ENCODE data around the gene RAPSN. TPM values are rescaled to one million over a fixed set of nuclear protein-coding genes. Genes with fewer than 3 reads are reported as not detected.
A peak's percentile ranks its signal among the peaks of the same experiment; 100 is the strongest.

RAPSN gene
- total RNA-seq, 6 donors from 2014 or later, result 0.30 to 1.1 (median 1.0) TPM; not detected in 3

DNA sequence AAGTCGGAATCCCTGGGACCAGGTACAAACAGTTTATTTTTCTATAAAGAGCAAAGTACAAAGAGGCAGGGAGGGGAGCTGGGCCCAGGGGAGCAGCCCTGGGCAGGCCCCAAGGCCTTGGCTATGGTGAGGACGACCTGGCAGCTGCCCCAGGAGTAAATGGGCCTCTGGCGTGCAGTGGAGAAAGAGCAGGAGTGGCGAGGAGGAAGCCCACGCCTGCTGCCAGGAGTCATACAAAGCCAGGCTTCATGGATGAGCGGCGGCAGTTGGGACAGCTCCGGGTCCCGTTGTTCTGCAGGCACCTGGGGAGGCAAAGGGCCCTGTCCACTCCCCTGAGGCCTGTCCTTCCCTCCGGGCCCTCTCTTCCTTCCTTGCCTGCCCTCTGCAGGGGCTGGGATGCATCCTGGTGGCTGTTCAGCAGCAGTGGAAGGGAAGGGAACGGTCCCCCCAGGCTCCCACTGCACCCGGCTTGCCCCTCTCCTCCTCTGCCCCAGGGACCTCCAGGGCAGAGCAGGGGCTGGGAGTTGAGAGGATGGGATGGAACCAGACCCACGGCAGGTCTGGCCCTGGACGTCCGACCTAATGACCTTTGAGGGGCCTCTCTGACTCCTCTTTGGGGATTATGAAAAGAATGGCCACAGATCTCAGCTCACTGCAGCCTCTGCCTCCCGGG lies 11.1 kb downstream of the RAPSN start:
- peak in 1 of 2 donors; percentile 8 for ATAC-seq (ENCODE audit: low FRiP score in 2 of 2)
- H3K4me1 ChIP-seq, result no peaks in the 10 kb centered on the region

GRCh38 chr11:47437218-47437745 lies 11.7 kb downstream of the RAPSN start:
- H3K27ac ChIP-seq, result no peak overlapping the region

More for the DNA sequence above, 11.1 kb downstream of the RAPSN start:
- WGBS, 2 donors, result 60 to 83% methylated on average over 11 to 16 of the region's 16 CpGs
- no peaks in the 10 kb centered on the region for H3K27me3 ChIP-seq
- no peak overlapping the region for H3K27ac ChIP-seq
- DNase-seq, result peak in 1 of 2 donors; percentile 58
- TF ChIP-seq EP300 (IDR thresholded peaks at IDR 0.05), result no peak
- no peak for TF ChIP-seq POLR2A (IDR thresholded peaks at IDR 0.05)
- TF ChIP-seq, protein P1, sequence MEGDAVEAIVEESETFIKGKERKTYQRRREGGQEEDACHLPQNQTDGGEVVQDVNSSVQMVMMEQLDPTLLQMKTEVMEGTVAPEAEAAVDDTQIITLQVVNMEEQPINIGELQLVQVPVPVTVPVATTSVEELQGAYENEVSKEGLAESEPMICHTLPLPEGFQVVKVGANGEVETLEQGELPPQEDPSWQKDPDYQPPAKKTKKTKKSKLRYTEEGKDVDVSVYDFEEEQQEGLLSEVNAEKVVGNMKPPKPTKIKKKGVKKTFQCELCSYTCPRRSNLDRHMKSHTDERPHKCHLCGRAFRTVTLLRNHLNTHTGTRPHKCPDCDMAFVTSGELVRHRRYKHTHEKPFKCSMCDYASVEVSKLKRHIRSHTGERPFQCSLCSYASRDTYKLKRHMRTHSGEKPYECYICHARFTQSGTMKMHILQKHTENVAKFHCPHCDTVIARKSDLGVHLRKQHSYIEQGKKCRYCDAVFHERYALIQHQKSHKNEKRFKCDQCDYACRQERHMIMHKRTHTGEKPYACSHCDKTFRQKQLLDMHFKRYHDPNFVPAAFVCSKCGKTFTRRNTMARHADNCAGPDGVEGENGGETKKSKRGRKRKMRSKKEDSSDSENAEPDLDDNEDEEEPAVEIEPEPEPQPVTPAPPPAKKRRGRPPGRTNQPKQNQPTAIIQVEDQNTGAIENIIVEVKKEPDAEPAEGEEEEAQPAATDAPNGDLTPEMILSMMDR (IDR thresholded peaks at IDR 0.05), result no peak
- no peak for TF ChIP-seq POLR2AphosphoS5 (IDR thresholded peaks at IDR 0.05)
- no peaks in the 10 kb centered on the region for H3K36me3 ChIP-seq
- no peak overlapping the region for H3K4me3 ChIP-seq
- H3K9me3 ChIP-seq, result no peaks in the 10 kb centered on the region

GRCh38 chr11:47436726-47437125 lies 12.2 kb downstream of the RAPSN start:
- no peak for ATAC-seq (ENCODE audit: low FRiP score in 2 of 2)
- no peak for TF ChIP-seq POLR2A (IDR thresholded peaks at IDR 0.05)
- TF ChIP-seq, protein P1 (IDR thresholded peaks at IDR 0.05), result no peak
- TF ChIP-seq POLR2AphosphoS5 (IDR thresholded peaks at IDR 0.05), result no peak
- TF ChIP-seq EP300 (IDR thresholded peaks at IDR 0.05), result no peak
- 97 to 98% methylated on average over 3 of the region's 3 CpGs for WGBS, 2 donors

More at GRCh38 chr11:47437218-47437745, 11.7 kb downstream of the RAPSN start:
- ATAC-seq (ENCODE audit: low FRiP score in 2 of 2), result peak in 1 of 2 donors; percentile 4
- Histone ChIP-seq H3K27me3 (no peaks in the 10 kb centered on the region), H3K4me1 (no peaks in the 10 kb centered on the region), H3K36me3 (no peaks in the 10 kb centered on the region), H3K9me3 (no peaks in the 10 kb centered on the region), H3K4me3 (no peak overlapping the region)
- no peak for TF ChIP-seq EP300 (IDR thresholded peaks at IDR 0.05)
- TF ChIP-seq, protein P1 (IDR thresholded peaks at IDR 0.05), result no peak
- TF ChIP-seq POLR2AphosphoS5 (IDR thresholded peaks at IDR 0.05), result no peak
- no peak for TF ChIP-seq POLR2A (IDR thresholded peaks at IDR 0.05)
- no peak for DNase-seq
- 84 to 87% methylated on average over 11 of the region's 11 CpGs for WGBS, 2 donors

DNA sequence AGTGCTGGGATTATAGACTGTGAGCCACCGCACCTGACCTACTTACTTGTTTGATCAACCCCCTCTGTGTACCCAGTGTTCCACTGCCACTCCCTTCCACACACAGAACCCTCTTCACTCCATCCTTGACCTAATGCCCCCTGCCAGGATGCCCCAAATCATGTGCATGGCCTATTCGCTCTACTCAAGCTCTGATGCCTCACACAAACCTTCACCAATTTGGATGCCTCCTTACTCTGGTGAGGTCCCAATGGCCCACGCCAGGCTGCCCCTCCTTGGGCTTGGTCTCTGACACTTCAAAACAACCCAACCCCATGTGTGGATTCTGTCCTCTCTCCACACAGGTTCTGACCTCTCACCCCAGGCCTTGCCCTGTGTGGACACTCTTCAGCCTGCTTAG lies 13.2 kb downstream of the RAPSN start:
- Histone ChIP-seq H3K27me3 (no peaks in the 10 kb centered on the region), H3K9me3 (no peaks in the 10 kb centered on the region), H3K27ac (no peak overlapping the region), H3K4me1 (no peaks in the 10 kb centered on the region), H3K36me3 (no peaks in the 10 kb centered on the region), H3K4me3 (no peak overlapping the region)
- ATAC-seq (ENCODE audit: low FRiP score in 2 of 2) (peak in 1 of 2 donors; percentile 41), DNase-seq (peak in 1 of 2 donors; percentile 45)
- TF ChIP-seq, protein P1 (IDR thresholded peaks at IDR 0.05), result no peak
- TF ChIP-seq EP300 (IDR thresholded peaks at IDR 0.05), result no peak
- TF ChIP-seq POLR2A (IDR thresholded peaks at IDR 0.05), result no peak
- TF ChIP-seq POLR2AphosphoS5 (IDR thresholded peaks at IDR 0.05), result no peak
- 60 to 82% methylated on average over 3 of the region's 3 CpGs for WGBS, 2 donors

More at GRCh38 chr11:47436726-47437125, 12.2 kb downstream of the RAPSN start:
- no peaks in the 10 kb centered on the region for H3K9me3 ChIP-seq
- H3K27ac ChIP-seq, result no peak overlapping the region
- H3K36me3 ChIP-seq, result no peaks in the 10 kb centered on the region
- H3K27me3 ChIP-seq, result no peaks in the 10 kb centered on the region
- no peaks in the 10 kb centered on the region for H3K4me1 ChIP-seq
- no peak overlapping the region for H3K4me3 ChIP-seq
- DNase-seq, result no peak

Data from upper lobe of left lung (tissue), 6 donors.